ENCODE measurements around the gene FANCC. TPM values are rescaled to one million over a fixed set of nuclear protein-coding genes. Genes with fewer than 3 reads are reported as not detected.

Gene FANCC
- total and polyA plus RNA-seq, 2 of the 8 experiments (the other 6 are each of a cell fraction or from before 2014, with no cell fraction given), result 7.8 to 15.2 TPM

DNA sequence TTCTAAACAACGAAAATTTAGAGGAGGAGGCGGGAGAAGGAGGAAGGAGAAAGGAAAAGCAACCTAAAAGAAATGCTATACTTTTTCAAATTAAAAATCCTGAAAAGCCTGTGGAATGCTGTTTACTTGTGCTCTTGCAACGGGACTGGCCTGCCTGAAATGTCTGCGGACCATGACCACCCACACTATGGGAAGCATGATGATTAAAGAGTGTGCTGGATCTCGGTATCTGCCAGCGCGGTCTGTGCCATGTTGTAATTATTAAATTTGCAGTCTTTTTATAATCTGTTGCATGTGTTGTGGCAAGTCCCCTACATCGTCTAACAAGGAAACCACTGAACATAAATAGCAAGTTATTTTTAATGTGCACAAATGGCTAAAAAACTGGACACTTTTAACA, 111.4 kb downstream of the FANCC start (continued):
- no peak for TF ChIP-seq RAD21 (IDR thresholded peaks at IDR 0.05 in 1 of 2, conservative IDR thresholded peaks at IDR 0.05 in 1 of 2; ENCODE audit: low read depth in 2 of 2, low read length in 2 of 2)
- TF ChIP-seq YY1 (IDR thresholded peaks at IDR 0.05; ENCODE audit: low read depth, low read length), result no peak
- TF ChIP-seq NRF1 (IDR thresholded peaks at IDR 0.05; ENCODE audit: low read depth, low read length), result no peak
- no peak for TF ChIP-seq MAFK (IDR thresholded peaks at IDR 0.05; ENCODE audit: low read depth, low read length)
- TF ChIP-seq RNF2 (IDR thresholded peaks at IDR 0.05; ENCODE audit: borderline replicate concordance, low read depth, low read length, missing control alignments, poor library complexity, severe bottlenecking), result no peak
- no peak for TF ChIP-seq BCL11A (IDR thresholded peaks at IDR 0.05; ENCODE audit: low read depth in 2 of 2, low read length in 2 of 2)
- no peak for TF ChIP-seq SP4 (IDR thresholded peaks at IDR 0.05; ENCODE audit: low read length)
- no peak for TF ChIP-seq JUN (IDR thresholded peaks at IDR 0.05; ENCODE audit: low read depth, low read length)
- TF ChIP-seq EZH2 (IDR thresholded peaks at IDR 0.05; ENCODE audit: low read depth, low read length, severe bottlenecking), result no peak
- no peak for TF ChIP-seq CTBP2 (IDR thresholded peaks at IDR 0.05; ENCODE audit: borderline replicate concordance, insufficient read depth, insufficient read length, low read length)
